Measurements from ENCODE around the gene TSSC4.

DNA sequence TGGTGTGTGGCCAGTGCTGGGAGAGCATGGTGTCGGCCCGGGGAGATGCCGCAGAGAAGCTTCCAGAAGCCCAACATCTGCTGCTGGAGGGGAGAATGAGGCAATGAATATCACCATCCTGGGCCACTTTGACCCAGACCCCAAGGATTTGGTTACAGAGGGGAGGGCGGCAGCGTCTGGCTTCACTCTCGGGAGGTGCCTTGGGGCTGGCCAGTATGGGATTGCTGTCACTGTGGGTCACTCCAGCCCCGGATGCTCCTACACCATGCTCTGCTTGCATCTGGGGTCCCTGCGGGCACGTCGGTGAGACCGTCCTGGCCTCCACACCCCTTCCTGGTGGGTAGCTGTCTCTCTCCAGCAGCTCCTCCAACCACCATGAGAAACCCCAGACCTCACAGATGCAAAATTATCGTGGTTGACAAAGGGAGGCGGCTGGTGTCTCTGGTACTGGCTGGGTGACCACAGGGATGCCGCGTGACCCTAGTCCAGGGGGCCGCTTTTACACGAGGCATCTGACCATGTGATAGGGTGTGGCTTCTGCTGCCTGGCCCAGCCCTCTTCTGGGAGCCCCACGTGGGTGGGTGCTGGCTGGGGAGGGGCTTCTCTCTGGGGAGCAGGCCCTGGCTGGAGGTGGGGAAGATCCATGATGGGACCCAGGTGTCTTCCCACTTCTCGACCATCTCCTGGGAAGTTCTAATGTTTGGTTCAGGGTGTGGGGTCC is 49.9 kb downstream of the TSSC4 start:
- TF ChIP-seq, protein P1, sequence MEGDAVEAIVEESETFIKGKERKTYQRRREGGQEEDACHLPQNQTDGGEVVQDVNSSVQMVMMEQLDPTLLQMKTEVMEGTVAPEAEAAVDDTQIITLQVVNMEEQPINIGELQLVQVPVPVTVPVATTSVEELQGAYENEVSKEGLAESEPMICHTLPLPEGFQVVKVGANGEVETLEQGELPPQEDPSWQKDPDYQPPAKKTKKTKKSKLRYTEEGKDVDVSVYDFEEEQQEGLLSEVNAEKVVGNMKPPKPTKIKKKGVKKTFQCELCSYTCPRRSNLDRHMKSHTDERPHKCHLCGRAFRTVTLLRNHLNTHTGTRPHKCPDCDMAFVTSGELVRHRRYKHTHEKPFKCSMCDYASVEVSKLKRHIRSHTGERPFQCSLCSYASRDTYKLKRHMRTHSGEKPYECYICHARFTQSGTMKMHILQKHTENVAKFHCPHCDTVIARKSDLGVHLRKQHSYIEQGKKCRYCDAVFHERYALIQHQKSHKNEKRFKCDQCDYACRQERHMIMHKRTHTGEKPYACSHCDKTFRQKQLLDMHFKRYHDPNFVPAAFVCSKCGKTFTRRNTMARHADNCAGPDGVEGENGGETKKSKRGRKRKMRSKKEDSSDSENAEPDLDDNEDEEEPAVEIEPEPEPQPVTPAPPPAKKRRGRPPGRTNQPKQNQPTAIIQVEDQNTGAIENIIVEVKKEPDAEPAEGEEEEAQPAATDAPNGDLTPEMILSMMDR (IDR thresholded peaks at IDR 0.05; ENCODE audit: low read depth, low read length, poor library complexity, severe bottlenecking): no peak
- no peak for TF ChIP-seq EZH2phosphoT487 (IDR thresholded peaks at IDR 0.05; ENCODE audit: borderline replicate concordance, low read length)

Measured in DOHH2 (cell line).